Stimulated activated CD4-positive, alpha-beta T cell treated with anti-CD3 and anti-CD28 coated beads, TNF-alpha, amount 100 ng/mL, for 1 hour (primary cell): ENCODE data around the gene SLC26A1.
"Not testable (repeated sequence)": the region's sequence is repeated elsewhere in the genome, so short reads cannot be mapped to it uniquely, and the experiment has no call there.

Source experiments
- DNase-seq, 3 donors: peaks; one replicate each; pipeline ENCODE4 v3.0.0-alpha.2; 2020; ENCODE audit warnings: low read depth in 3 of 3, low spot score in 1 of 3

SLC26A1 gene

GRCh38 chr4:955931-956381 is 37.2 kb downstream of the SLC26A1 start:
- no peak for DNase-seq

- no peak for DNase-seq
Observed at GRCh38 chr4:955161-955921, 37.9 kb downstream of the SLC26A1 start.

DNA sequence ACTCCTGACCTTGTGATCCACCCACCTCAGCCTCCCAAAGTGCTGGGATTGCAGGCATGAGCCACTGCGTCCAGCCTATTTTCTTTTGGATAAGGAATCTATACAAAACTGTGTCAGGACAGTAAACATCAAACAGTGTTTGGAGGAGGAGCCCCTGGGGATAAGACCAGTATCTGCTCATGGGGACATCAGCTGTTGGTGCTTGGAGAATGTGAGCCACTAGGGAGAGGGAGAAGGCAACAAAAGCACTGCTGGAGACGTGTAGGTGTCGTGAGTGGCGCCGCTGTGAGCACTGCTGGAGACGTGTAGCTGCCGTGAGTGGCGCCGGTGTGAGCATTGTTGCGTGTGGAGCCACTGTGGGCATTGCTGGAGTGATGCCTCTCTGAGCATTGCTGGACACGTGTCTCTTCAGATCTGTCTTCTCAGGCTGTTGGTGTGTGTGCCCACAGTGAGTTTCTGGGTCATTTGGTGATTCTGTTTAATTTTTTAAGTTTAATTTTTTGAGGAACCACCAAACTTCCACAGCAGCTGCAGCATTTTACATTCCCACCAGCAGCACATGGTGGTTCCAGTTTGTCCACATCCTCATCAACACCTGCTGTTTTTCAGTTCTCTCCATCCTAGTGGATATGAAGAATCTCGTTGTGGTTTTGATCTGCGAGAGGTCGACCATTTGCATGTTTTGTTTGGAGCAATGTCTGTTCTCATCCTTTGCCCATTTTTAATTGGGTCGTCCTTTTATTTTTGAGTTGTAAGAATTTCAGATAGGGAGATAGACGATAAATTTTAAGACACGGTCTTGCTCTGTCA is 38.8 kb downstream of the SLC26A1 start:
- no peak for DNase-seq

DNA sequence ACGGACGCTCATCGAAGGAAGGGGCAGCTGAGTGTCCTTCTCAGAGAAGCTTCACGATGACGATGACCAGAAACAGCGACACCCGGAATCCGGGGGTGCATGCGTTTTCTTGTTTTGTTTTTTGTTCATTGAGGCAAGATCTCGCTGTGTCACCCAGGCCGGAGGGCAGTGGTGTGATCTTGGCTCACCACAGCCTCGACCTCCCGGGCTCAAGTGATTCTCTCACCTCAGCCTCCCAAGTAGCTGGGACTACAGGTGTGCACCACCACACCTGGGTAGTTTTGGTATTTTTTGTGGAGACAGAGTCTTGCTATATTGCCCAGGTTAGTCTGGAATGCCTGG is 39.7 kb downstream of the SLC26A1 start:
- DNase-seq = no peak

GRCh38 chr4:952881-953573 is 40.2 kb downstream of the SLC26A1 start:
- no peak for DNase-seq

- DNase-seq = no peak
Observed at GRCh38 chr4:951594-952468, 41.4 kb downstream of the SLC26A1 start.

- no peak for DNase-seq
Observed at GRCh38 chr4:951186-951585, 42.0 kb downstream of the SLC26A1 start.

DNA sequence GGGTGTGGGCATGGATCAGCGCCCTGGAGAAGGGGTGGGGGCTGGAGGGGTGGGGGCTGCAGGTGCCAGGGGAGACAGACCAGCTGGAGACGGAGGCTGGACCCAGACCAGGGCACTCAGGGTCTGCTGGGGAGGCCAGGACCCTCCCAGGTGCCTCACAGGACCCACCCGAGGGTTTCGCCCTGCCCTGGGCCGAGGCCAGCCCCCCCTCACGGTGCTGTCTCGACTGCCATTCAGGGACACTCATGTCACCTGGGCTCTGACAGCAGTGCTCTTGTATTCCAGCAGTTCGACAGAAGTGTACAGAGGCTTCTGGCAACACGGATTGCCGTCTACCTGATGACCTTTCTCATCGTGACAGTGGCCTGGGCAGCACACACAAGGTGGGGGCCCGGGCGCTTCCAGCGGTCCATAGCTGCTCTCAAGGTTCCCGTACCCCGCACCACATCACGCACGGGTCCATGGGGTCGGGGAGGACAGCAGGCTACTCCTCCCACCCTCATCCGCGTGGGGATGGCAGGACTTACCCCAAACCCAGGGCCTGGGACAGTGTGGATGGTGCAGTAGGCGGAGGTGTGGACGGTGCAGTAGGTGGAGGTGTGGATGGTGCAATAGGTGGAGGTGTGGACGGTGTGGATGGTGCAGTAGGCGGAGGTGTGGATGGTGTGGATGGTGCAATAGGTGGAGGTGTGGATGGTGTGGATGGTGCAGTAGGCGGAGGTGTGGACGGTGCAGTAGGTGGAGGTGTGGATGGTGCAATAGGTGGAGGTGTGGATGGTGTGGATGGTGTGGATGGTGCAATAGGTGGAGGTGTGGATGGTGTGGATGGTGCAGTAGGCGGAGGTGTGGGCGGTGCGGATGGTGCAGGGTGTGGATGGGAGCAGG is 42.8 kb downstream of the SLC26A1 start:
- no peak for DNase-seq

DNA sequence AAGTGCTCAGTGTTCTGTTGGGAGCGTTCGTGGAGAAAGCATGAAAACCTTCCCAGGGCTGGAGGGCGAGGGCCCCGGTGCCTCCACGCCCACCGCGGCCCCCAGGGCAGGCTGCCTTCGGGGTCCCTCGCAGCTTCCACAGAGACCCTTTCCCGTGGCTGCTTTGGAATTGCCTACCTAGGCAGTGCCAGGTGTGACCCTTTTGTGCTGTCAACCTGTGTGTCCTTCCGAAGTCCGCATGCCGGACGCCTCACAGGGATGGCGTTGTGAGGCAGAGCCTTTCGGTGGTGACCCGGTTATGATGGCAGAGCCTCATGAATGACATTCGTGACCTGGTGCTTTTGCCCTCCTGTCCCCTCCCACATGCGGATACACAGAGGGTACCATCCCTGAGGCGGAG is 43.5 kb downstream of the SLC26A1 start:
- no peak for DNase-seq

DNA sequence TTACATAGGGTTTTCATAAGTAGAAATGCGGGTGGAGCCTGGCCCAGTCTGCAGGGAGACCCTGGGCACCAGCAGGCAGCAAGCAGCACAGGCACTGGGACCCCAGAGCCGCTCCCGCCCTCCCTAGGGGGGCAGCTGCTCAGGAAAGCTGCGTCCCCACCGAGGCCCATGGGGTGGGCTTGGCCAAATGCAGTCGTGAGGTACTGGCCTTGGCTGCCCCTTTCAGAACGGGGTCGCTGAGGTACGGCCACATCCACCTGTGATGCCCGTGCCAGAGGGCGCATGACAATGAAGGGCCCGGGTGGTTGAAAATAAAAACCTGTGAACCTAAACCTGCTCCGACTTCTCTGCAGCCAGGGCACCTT is 44.3 kb downstream of the SLC26A1 start:
- no peak for DNase-seq

DNA sequence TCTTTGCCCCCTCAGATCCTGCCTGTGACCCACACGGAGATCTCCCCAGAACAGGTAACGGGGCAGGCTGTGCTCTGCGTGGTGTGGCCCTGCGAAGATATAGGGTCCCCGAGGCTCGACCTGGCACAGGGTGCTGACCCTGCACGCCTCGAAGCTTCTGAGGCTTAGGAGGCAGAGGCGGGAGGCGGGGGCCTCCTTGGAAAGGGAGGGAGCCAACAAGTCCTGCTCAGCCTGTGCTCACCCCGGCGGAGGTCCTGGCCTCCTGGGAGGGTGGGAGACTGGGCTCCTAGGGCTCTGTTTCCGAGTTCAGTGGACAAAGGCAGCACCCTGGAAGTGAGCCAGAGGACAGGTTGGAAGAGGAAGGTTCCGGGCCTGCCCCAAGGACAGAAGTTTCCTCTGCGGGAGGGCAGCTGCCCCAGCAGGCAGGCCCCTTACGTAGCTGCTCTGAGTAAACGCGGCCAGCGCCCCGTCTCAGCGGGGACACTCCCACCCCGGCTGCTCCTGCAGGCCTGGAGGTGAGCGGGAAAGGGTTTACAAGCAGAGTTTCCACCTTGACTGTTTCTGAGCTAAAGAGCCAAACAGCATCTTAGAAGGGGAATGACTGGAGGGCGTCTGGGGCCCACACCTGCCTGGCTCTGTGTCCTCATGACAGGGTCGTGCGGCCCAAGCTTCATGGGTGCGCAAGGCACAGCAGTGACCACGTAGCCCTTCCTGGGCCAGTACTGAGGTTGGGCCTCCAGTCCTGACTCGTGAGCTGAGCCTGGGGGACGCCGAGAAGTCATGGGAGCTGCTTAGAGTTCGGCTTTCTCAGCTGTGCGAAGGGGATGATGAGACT is 44.9 kb downstream of the SLC26A1 start:
- no peak for DNase-seq

GRCh38 chr4:947491-947971 is 45.7 kb downstream of the SLC26A1 start:
- no peak for DNase-seq

GRCh38 chr4:946517-947471 is 46.4 kb downstream of the SLC26A1 start:
- no peak for DNase-seq

DNA sequence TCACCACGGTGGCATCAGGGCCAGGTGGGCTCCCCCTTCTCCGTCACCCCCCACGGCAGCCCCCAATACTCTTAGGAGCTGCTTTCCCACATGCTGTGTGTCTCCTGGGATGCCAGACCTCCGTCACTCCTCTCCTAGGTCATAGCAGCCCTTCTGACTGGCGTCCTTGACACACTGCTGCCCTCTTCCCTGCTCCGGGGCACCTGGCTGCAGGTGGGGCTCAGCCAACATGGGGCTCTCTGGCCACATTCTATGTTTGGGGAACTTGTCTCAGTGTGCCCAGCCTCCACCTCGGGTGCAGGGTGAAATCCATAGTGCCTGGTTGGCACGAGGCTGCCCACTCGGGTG is 47.1 kb downstream of the SLC26A1 start:
- no peak for DNase-seq

- no peak for DNase-seq
Observed at GRCh38 chr4:945274-946102, 47.7 kb downstream of the SLC26A1 start.

DNA sequence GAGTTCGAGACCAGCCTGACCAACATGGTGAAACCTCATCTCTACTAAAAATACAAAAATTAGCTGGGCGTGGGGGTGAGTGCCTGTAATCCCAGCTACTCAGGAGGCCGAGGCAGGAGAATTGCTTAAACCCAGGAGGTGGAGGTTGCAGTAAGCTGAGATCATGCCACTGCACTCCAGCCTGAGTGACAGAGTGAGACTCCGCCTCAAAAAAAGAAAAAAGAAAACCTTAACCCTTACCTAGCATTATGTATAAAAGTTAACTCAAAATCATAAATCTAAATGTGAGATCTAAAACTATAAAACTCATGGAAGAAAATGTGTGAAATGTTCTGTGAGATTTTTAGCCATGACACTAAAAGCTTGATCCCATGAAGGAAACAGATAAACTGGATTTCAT is 53.7 kb downstream of the SLC26A1 start:
- DNase-seq = not testable (repeated sequence)
